GM23248 (cell line): Measurements from ENCODE around the gene NAALADL2.
"Not testable (repeated sequence)": the region's sequence is repeated elsewhere in the genome, so short reads cannot be mapped to it uniquely, and the experiment has no call there.

Experiments used
- EZH2 ChIP-seq: fragments of 200-600 bp; sonication (generic); IDR thresholded peaks from 2 replicates; pipeline ENCODE4 v1.6.1; 2018; ENCODE audit warnings: antibody characterized with exemption, mild to moderate bottlenecking; ENCODE audit not compliant: insufficient read depth, poor library complexity, severe bottlenecking
- EZH2phosphoT487 ChIP-seq: fragments of 200-600 bp; sonication (generic); IDR thresholded peaks from 2 replicates; pipeline ENCODE4 v1.6.1; 2018; ENCODE audit warnings: antibody characterized with exemption, moderate library complexity, mild to moderate bottlenecking, low read depth; ENCODE audit not compliant: insufficient read depth

DNA sequence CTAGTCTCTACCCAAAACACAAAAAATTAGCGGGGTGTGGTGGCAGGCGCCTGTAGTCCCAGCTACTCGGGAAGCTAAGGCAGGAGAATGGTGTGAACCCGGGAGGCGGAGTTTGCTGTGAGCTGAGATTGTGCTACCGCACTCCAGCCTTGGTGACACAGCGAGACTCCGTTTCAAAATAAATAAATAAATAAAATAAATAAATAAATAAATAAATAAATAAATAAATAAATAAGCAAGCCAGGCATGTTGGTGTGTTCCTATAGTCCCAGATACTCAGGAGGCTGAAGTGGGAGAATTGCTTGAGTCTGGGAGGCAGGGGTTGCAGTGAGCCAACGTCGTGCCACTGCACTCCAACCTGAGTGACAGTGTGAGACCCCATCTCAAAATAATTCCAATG, 314.0 kb downstream of the NAALADL2 start:
- not testable (repeated sequence) for TF ChIP-seq EZH2, EZH2phosphoT487
